Mesenchymal stem cell (in vitro differentiated cells and primary cell): ENCODE data around the gene TSPAN32.

Source experiments
- DNase-seq: peaks from one replicate; pipeline ENCODE4 v3.0.0-alpha.2; 2013
- H2AFZ ChIP-seq: one replicate; pipeline ENCODE4 v1.6.1; 2013; ENCODE audit warnings: low read depth, mild to moderate bottlenecking, control low read depth, inconsistent platforms, low read length, moderate library complexity
- H2AK5ac ChIP-seq: 2 replicates; pipeline ENCODE4 v1.6.1; 2013; ENCODE audit warnings: low read length, moderate library complexity, mild to moderate bottlenecking, inconsistent platforms; ENCODE audit not compliant: severe bottlenecking
- H2BK120ac ChIP-seq: one replicate; pipeline ENCODE4 v1.6.1; 2013; ENCODE audit warnings: low read depth, mild to moderate bottlenecking, inconsistent platforms, low read length, moderate library complexity
- H2BK12ac ChIP-seq, 2 experiments: one replicate each; pipeline ENCODE4 v1.6.1; 2013; ENCODE audit warnings: inconsistent platforms in 2 of 2, low read length in 2 of 2, mild to moderate bottlenecking in 2 of 2, moderate library complexity in 2 of 2, control low read depth in 1 of 2
- H2BK15ac ChIP-seq: one replicate; pipeline ENCODE4 v1.6.1; 2013; ENCODE audit warnings: mild to moderate bottlenecking, low read depth, inconsistent platforms; ENCODE audit not compliant: poor library complexity, severe bottlenecking
- H2BK5ac ChIP-seq: 2 replicates; pipeline ENCODE4 v1.6.1; 2013; ENCODE audit warnings: low read depth, mild to moderate bottlenecking, low read length, control low read depth, inconsistent platforms; ENCODE audit not compliant: poor library complexity, severe bottlenecking
- H3K14ac ChIP-seq, 2 experiments: one replicate each; pipeline ENCODE4 v1.6.1; 2013; ENCODE audit warnings: inconsistent platforms in 2 of 2, low read length in 2 of 2, control low read depth in 1 of 2, mild to moderate bottlenecking in 1 of 2, moderate library complexity in 1 of 2
- H3K18ac ChIP-seq, 2 experiments: one replicate each; pipeline ENCODE4 v1.6.1; 2013; ENCODE audit warnings: inconsistent platforms in 2 of 2, low read length in 2 of 2, control low read depth in 1 of 2, low read depth in 1 of 2, mild to moderate bottlenecking in 1 of 2
- H3K23ac ChIP-seq, 2 experiments: one replicate each; pipeline ENCODE4 v1.6.1; 2013; ENCODE audit warnings: inconsistent platforms in 2 of 2, low read length in 2 of 2, mild to moderate bottlenecking in 2 of 2, moderate library complexity in 2 of 2, control low read depth in 1 of 2
- H3K27ac ChIP-seq: 2 replicates; pipeline ENCODE4 v1.5.1; 2013; ENCODE audit warnings: mild to moderate bottlenecking, moderate library complexity, low read length, control low read depth, inconsistent platforms; ENCODE audit not compliant: poor library complexity, severe bottlenecking
- H3K27me3 ChIP-seq, 2 experiments: 2 replicates each; pipeline versions ENCODE4 v1.6.1 to v1.7.0; 2013; ENCODE audit warnings: low read length in 2 of 2, mild to moderate bottlenecking in 2 of 2, moderate library complexity in 2 of 2, control low read depth in 1 of 2, inconsistent platforms in 1 of 2; ENCODE audit not compliant: control insufficient read depth in 1 of 2, insufficient read depth in 1 of 2
- H3K36me3 ChIP-seq, 2 experiments: 2 replicates each; pipeline versions ENCODE4 v1.6.1 to v1.7.0; 2013; ENCODE audit warnings: low read length in 2 of 2, control low read depth in 1 of 2, inconsistent platforms in 1 of 2, low read depth in 1 of 2, mild to moderate bottlenecking in 1 of 2; ENCODE audit not compliant: insufficient read depth in 2 of 2, control insufficient read depth in 1 of 2
- H3K4ac ChIP-seq, 2 experiments: one replicate each; pipeline ENCODE4 v1.6.1; 2013; ENCODE audit warnings: inconsistent platforms in 2 of 2, low read length in 2 of 2, mild to moderate bottlenecking in 2 of 2, moderate library complexity in 2 of 2, control low read depth in 1 of 2, low read depth in 1 of 2
- H3K4me1 ChIP-seq: 2 replicates; pipeline ENCODE4 v1.6.1; 2013; ENCODE audit warnings: low read depth, low read length, control low read depth; ENCODE audit not compliant: control insufficient read depth, insufficient read depth
- H3K4me2 ChIP-seq: 2 replicates; pipeline ENCODE4 v1.6.1; 2013; ENCODE audit warnings: low read length, mild to moderate bottlenecking, inconsistent platforms; ENCODE audit not compliant: poor library complexity, severe bottlenecking
- H3K4me3 ChIP-seq, 2 experiments: 2 replicates each; pipeline versions ENCODE4 v1.5.1 to v1.7.0; 2013; ENCODE audit warnings: low read length in 2 of 2, mild to moderate bottlenecking in 2 of 2, control low read depth in 1 of 2, low read depth in 1 of 2; ENCODE audit not compliant: insufficient read depth in 1 of 2
- H3K79me1 ChIP-seq: replicated peaks from 2 replicates; pipeline ENCODE4 v1.6.1; 2013; ENCODE audit warnings: mild to moderate bottlenecking, control low read depth, low read length, inconsistent platforms; ENCODE audit not compliant: poor library complexity, severe bottlenecking
- H3K9ac ChIP-seq: 2 replicates; pipeline ENCODE4 v1.7.0; 2013; ENCODE audit warnings: mild to moderate bottlenecking, low read length, moderate library complexity
- H3K9me3 ChIP-seq: 2 replicates; pipeline ENCODE4 v1.7.0; 2013; ENCODE audit warnings: mild to moderate bottlenecking, low read length; ENCODE audit not compliant: control insufficient read depth
- H4K8ac ChIP-seq: one replicate; pipeline ENCODE4 v1.6.1; 2013; ENCODE audit warnings: inconsistent platforms, mild to moderate bottlenecking, low read length, moderate library complexity
- H4K91ac ChIP-seq: one replicate; pipeline ENCODE4 v1.6.1; 2013; ENCODE audit warnings: mild to moderate bottlenecking, low read length, inconsistent platforms
- WGBS: methylation state at CpG from one replicate; pipeline ENCODE4 v1.1.7; 2013; ENCODE audit warnings: mixed read lengths; 5-methylcytosine and 5-hydroxymethylcytosine counted together

The TSPAN32 gene

GRCh38 chr11:2290351-2290841, 11.4 kb upstream of the TSPAN32 start:
- Histone ChIP-seq H2BK5ac (no peak overlapping the region), H3K4me1 (peaks cover 3% of the 10 kb centered on the region), H4K8ac (no peak overlapping the region), H3K4ac (no peak overlapping the region), H3K27me3 (peaks cover 55 to 61% of the 10 kb centered on the region in 2 experiments), H2AK5ac (no peak overlapping the region), H2AFZ (no peak overlapping the region), H3K23ac (no peak overlapping the region), H2BK15ac (no peak overlapping the region), H3K9me3 (no peaks in the 10 kb centered on the region), H3K9ac (no peak overlapping the region), H2BK120ac (no peak overlapping the region), H3K18ac (no peak overlapping the region), H4K91ac (no peak overlapping the region), H3K79me1 (no peaks in the 10 kb centered on the region), H3K14ac (no peak overlapping the region), H2BK12ac (no peak overlapping the region), H3K27ac (no peak overlapping the region), H3K4me2 (no peak overlapping the region), H3K4me3 (no peak overlapping the region), H3K36me3 (no peaks in the 10 kb centered on the region)
- WGBS, result 60% methylated on average over 10 of the region's 10 CpGs
- DNase-seq, result no peak

GRCh38 chr11:2293531-2293971, 8.3 kb upstream of the TSPAN32 start:
- H3K79me1 ChIP-seq, result no peaks in the 10 kb centered on the region
- no peak overlapping the region for H3K4me3 ChIP-seq
- no peak overlapping the region for H3K18ac ChIP-seq
- DNase-seq, result no peak
- H3K14ac ChIP-seq, result no peak overlapping the region
- no peak overlapping the region for H2BK15ac ChIP-seq
- no peak overlapping the region for H3K9ac ChIP-seq
- no peak overlapping the region for H2AFZ ChIP-seq
- peaks cover 43 to 66% of the 10 kb centered on the region in 2 experiments for H3K27me3 ChIP-seq
- no peak overlapping the region for H3K4ac ChIP-seq
- no peak overlapping the region for H3K4me2 ChIP-seq
- H2BK5ac ChIP-seq, result no peak overlapping the region
- no peak overlapping the region for H4K8ac ChIP-seq
- H3K23ac ChIP-seq, result no peak overlapping the region
- peaks cover 5% of the 10 kb centered on the region for H3K4me1 ChIP-seq
- H3K9me3 ChIP-seq, result no peaks in the 10 kb centered on the region
- H2BK120ac ChIP-seq, result no peak overlapping the region
- H3K27ac ChIP-seq, result no peak overlapping the region
- H3K36me3 ChIP-seq, result no peaks in the 10 kb centered on the region
- WGBS, result 88% methylated on average over 20 of the region's 20 CpGs
- H2BK12ac ChIP-seq, result no peak overlapping the region
- H4K91ac ChIP-seq, result no peak overlapping the region
- no peak overlapping the region for H2AK5ac ChIP-seq

- Histone ChIP-seq H2BK5ac (no peak overlapping the region), H3K4me3 (no peak overlapping the region), H3K4me1 (peaks cover 5% of the 10 kb centered on the region), H3K23ac (no peak overlapping the region), H3K79me1 (no peaks in the 10 kb centered on the region), H3K14ac (no peak overlapping the region), H3K4ac (no peak overlapping the region), H2BK15ac (no peak overlapping the region), H2AK5ac (no peak overlapping the region), H3K9ac (no peak overlapping the region), H3K27me3 (peaks cover 42 to 63% of the 10 kb centered on the region in 2 experiments), H3K18ac (no peak overlapping the region), H2BK12ac (no peak overlapping the region), H2AFZ (no peak overlapping the region), H3K9me3 (no peaks in the 10 kb centered on the region), H2BK120ac (no peak overlapping the region), H4K91ac (no peak overlapping the region), H3K27ac (no peak overlapping the region), H3K4me2 (no peak overlapping the region), H4K8ac (no peak overlapping the region), H3K36me3 (no peaks in the 10 kb centered on the region)
- WGBS, result 85% methylated on average over 27 of the region's 27 CpGs
- no peak for DNase-seq
Observed at GRCh38 chr11:2293984-2294925, 7.6 kb upstream of the TSPAN32 start.

GRCh38 chr11:2294926-2295290, 6.9 kb upstream of the TSPAN32 start:
- Histone ChIP-seq H3K36me3 (no peaks in the 10 kb centered on the region), H3K4me2 (no peak overlapping the region), H3K27ac (no peak overlapping the region), H3K4me1 (peaks cover 5% of the 10 kb centered on the region), H3K18ac (no peak overlapping the region), H3K14ac (no peak overlapping the region), H2BK120ac (no peak overlapping the region), H2BK12ac (no peak overlapping the region), H3K27me3 (peaks cover 36 to 56% of the 10 kb centered on the region in 2 experiments), H4K91ac (no peak overlapping the region), H2BK15ac (no peak overlapping the region), H3K4me3 (no peak overlapping the region), H3K9ac (no peak overlapping the region), H3K9me3 (no peaks in the 10 kb centered on the region), H3K79me1 (no peaks in the 10 kb centered on the region), H3K23ac (no peak overlapping the region), H2AFZ (no peak overlapping the region), H2AK5ac (no peak overlapping the region), H4K8ac (no peak overlapping the region), H2BK5ac (no peak overlapping the region), H3K4ac (no peak overlapping the region)
- no peak for DNase-seq
- WGBS, result 82% methylated on average over 8 of the region's 8 CpGs
